GM21825 (cell line): ENCODE data around the gene CDH7.

ENCODE experiments used
- ATAC-seq: cut with Tn5 transposase; IDR thresholded peaks from one replicate; pipeline ENCODE4 v1.9.1; 2021; ENCODE audit warnings: mild to moderate bottlenecking, moderate library complexity; ENCODE audit not compliant: unreplicated experiment

CDH7 gene

GRCh38 chr18:65762556-65762955 is 11.7 kb downstream of the CDH7 start:
- ATAC-seq: no peak

- no peak for ATAC-seq
Measured at GRCh38 chr18:65767406-65767805, 16.6 kb downstream of the CDH7 start.

- ATAC-seq: no peak
Measured at GRCh38 chr18:65768120-65768778, 17.4 kb downstream of the CDH7 start.

GRCh38 chr18:65769652-65770051 is 18.8 kb downstream of the CDH7 start:
- no peak for ATAC-seq

GRCh38 chr18:65786474-65786873 is 35.7 kb downstream of the CDH7 start:
- ATAC-seq: no peak

- no peak for ATAC-seq
Measured at GRCh38 chr18:65788373-65788772, 37.6 kb downstream of the CDH7 start.

GRCh38 chr18:65790604-65791003 is 39.8 kb downstream of the CDH7 start:
- no peak for ATAC-seq

- no peak for ATAC-seq
Measured at GRCh38 chr18:65791719-65792118, 40.9 kb downstream of the CDH7 start.

- no peak for ATAC-seq
Measured at GRCh38 chr18:65792456-65793074, 41.8 kb downstream of the CDH7 start.

- ATAC-seq: no peak
Measured at GRCh38 chr18:65808759-65809158, 57.9 kb downstream of the CDH7 start.

GRCh38 chr18:65811307-65811706 is 60.5 kb downstream of the CDH7 start:
- no peak for ATAC-seq

- no peak for ATAC-seq
Measured at GRCh38 chr18:65815506-65815905, 64.7 kb downstream of the CDH7 start.

GRCh38 chr18:65817178-65817577 is 66.4 kb downstream of the CDH7 start:
- ATAC-seq: no peak

GRCh38 chr18:65821911-65822310 is 71.1 kb downstream of the CDH7 start:
- no peak for ATAC-seq

- no peak for ATAC-seq
Measured at GRCh38 chr18:65822826-65823225, 72.0 kb downstream of the CDH7 start.

- ATAC-seq: no peak
Measured at GRCh38 chr18:65827444-65827843, 76.6 kb downstream of the CDH7 start.

- no peak for ATAC-seq
Measured at GRCh38 chr18:65835881-65836280, 85.1 kb downstream of the CDH7 start.

- no peak for ATAC-seq
Measured at GRCh38 chr18:65846107-65846506, 95.3 kb downstream of the CDH7 start.

GRCh38 chr18:65852273-65852672 is 101.5 kb downstream of the CDH7 start:
- ATAC-seq: no peak

- no peak for ATAC-seq
Measured at GRCh38 chr18:65859075-65859474, 108.3 kb downstream of the CDH7 start.

- no peak for ATAC-seq
Measured at GRCh38 chr18:65869527-65869926, 118.7 kb downstream of the CDH7 start.

- no peak for ATAC-seq
Measured at GRCh38 chr18:65876310-65876709, 125.5 kb downstream of the CDH7 start.

GRCh38 chr18:65897292-65897691 is 146.5 kb downstream of the CDH7 start:
- no peak for ATAC-seq
